H9 (cell line): ENCODE measurements around the gene OR52I2. TPM values are rescaled to one million over a fixed set of nuclear protein-coding genes. Genes with fewer than 3 reads are reported as not detected.

Experiments
- DNase-seq: peaks from one replicate; pipeline ENCODE4 v3.0.0-alpha.2; 2017
- H2AFZ ChIP-seq: one replicate; pipeline ENCODE4 v1.6.1; 2013; ENCODE audit warnings: mild to moderate bottlenecking, low read length, control low read depth, moderate library complexity
- H2AK5ac ChIP-seq: 2 replicates; pipeline ENCODE4 v1.6.1; 2013; ENCODE audit warnings: low read length, control low read depth, mixed read lengths; ENCODE audit not compliant: insufficient read length
- H2BK120ac ChIP-seq: one replicate; pipeline ENCODE4 v1.6.1; 2013; ENCODE audit warnings: low read depth, mild to moderate bottlenecking, low read length, control low read depth, inconsistent platforms; ENCODE audit not compliant: poor library complexity, severe bottlenecking
- H2BK12ac ChIP-seq: 2 replicates; pipeline ENCODE4 v1.6.1; 2013; ENCODE audit warnings: low read length, control low read depth, mixed read lengths, low read depth; ENCODE audit not compliant: insufficient read length
- H2BK15ac ChIP-seq: 2 replicates; pipeline ENCODE4 v1.6.1; 2013; ENCODE audit warnings: low read depth, low read length, control low read depth
- H2BK20ac ChIP-seq: one replicate; pipeline ENCODE4 v1.6.1; 2013; ENCODE audit warnings: low read depth, mild to moderate bottlenecking, low read length, control low read depth, inconsistent platforms; ENCODE audit not compliant: poor library complexity, severe bottlenecking
- H2BK5ac ChIP-seq: 2 replicates; pipeline ENCODE4 v1.6.1; 2013; ENCODE audit warnings: low read length, control low read depth, mixed read lengths; ENCODE audit not compliant: insufficient read length
- H3K14ac ChIP-seq: 2 replicates; pipeline ENCODE4 v1.6.1; 2013; ENCODE audit warnings: low read length, control low read depth; ENCODE audit not compliant: insufficient read depth
- H3K18ac ChIP-seq: 2 replicates; pipeline ENCODE4 v1.6.1; 2013; ENCODE audit warnings: low read depth, mild to moderate bottlenecking, mixed read lengths, low read length, control low read depth; ENCODE audit not compliant: insufficient read length
- H3K23ac ChIP-seq: 2 replicates; pipeline ENCODE4 v1.6.1; 2013; ENCODE audit warnings: low read length, control low read depth, mixed read lengths, low read depth; ENCODE audit not compliant: insufficient read length
- H3K23me2 ChIP-seq: 2 replicates; pipeline ENCODE4 v1.6.1; 2013; ENCODE audit warnings: low read depth, mild to moderate bottlenecking, mixed read lengths, low read length, control low read depth; ENCODE audit not compliant: insufficient read length, poor library complexity, severe bottlenecking
- H3K27ac ChIP-seq: 2 replicates; pipeline ENCODE4 v1.5.1; 2013; ENCODE audit warnings: low read length, control low read depth, mixed read lengths, low read depth; ENCODE audit not compliant: insufficient read length
- H3K27me3 ChIP-seq: 2 replicates; pipeline ENCODE4 v1.6.1; 2013; ENCODE audit warnings: low read length, control low read depth, inconsistent platforms; ENCODE audit not compliant: insufficient read depth
- H3K4ac ChIP-seq: 2 replicates; pipeline ENCODE4 v1.6.1; 2013; ENCODE audit warnings: low read depth, mild to moderate bottlenecking, control low read depth, inconsistent platforms, low read length, moderate library complexity
- H3K4me1 ChIP-seq: 2 replicates; pipeline ENCODE4 v1.6.1; 2013; ENCODE audit warnings: low read length, control low read depth, inconsistent platforms; ENCODE audit not compliant: insufficient read depth
- H3K4me2 ChIP-seq: 2 replicates; pipeline ENCODE4 v1.6.1; 2013; ENCODE audit warnings: low read length, control low read depth, mixed read lengths; ENCODE audit not compliant: insufficient read length, insufficient read depth
- H3K56ac ChIP-seq: 2 replicates; pipeline ENCODE4 v1.6.1; 2013; ENCODE audit warnings: low read depth, mild to moderate bottlenecking, mixed read lengths, low read length, control low read depth; ENCODE audit not compliant: insufficient read length
- H3K79me1 ChIP-seq: 2 replicates; pipeline ENCODE4 v1.6.1; 2013; ENCODE audit warnings: low read depth, mild to moderate bottlenecking, moderate library complexity, low read length, control low read depth, inconsistent platforms; ENCODE audit not compliant: insufficient read depth, poor library complexity, severe bottlenecking
- H3K79me2 ChIP-seq: 2 replicates; pipeline ENCODE4 v1.6.1; 2013; ENCODE audit warnings: low read length, control low read depth, inconsistent platforms; ENCODE audit not compliant: insufficient read depth
- H3K9ac ChIP-seq: 2 replicates; pipeline ENCODE4 v1.6.1; 2013; ENCODE audit warnings: low read length, control low read depth, mixed read lengths; ENCODE audit not compliant: insufficient read length; ENCODE audit errors: extremely low read depth
- H3K9me3 ChIP-seq: one replicate; pipeline ENCODE4 v1.6.1; 2013; ENCODE audit warnings: low read depth, low read length, inconsistent platforms; ENCODE audit not compliant: control insufficient read depth
- H3T11ph ChIP-seq: one replicate; pipeline ENCODE4 v1.6.1; 2013; ENCODE audit warnings: mild to moderate bottlenecking, low read length, control low read depth, inconsistent platforms
- H4K20me1 ChIP-seq: one replicate; pipeline ENCODE4 v1.6.1; 2013; ENCODE audit not compliant: control insufficient read depth, insufficient read length, insufficient read depth
- H4K5ac ChIP-seq: 2 replicates; pipeline ENCODE4 v1.6.1; 2013; ENCODE audit warnings: low read depth, mild to moderate bottlenecking, mixed read lengths, low read length, control low read depth; ENCODE audit not compliant: insufficient read length
- H4K8ac ChIP-seq: replicated peaks from 2 replicates; pipeline ENCODE4 v1.6.1; 2013; ENCODE audit warnings: low read length, control low read depth, mixed read lengths, low read depth; ENCODE audit not compliant: insufficient read length
- H4K91ac ChIP-seq: 2 replicates; pipeline ENCODE4 v1.6.1; 2013; ENCODE audit warnings: low read depth, mild to moderate bottlenecking, moderate library complexity, mixed read lengths, low read length, control low read depth; ENCODE audit not compliant: insufficient read length
- H3K27ac Mint-ChIP-seq, 3 experiments: 2 replicates in 2 of 3; 3 replicates in 1 of 3; pipeline ENCODE4 v1.8.0; 2020 to 2021; ENCODE audit warnings: mixed read lengths in 3 of 3, mild to moderate bottlenecking in 1 of 3, moderate library complexity in 1 of 3
- H3K27me3 Mint-ChIP-seq: 2 replicates; pipeline ENCODE4 v1.8.0; 2021; ENCODE audit warnings: low read depth, mild to moderate bottlenecking, moderate library complexity, mixed read lengths
- H3K36me3 Mint-ChIP-seq, 3 experiments: 2 replicates in 2 of 3; 3 replicates in 1 of 3; pipeline ENCODE4 v1.8.0; 2020 to 2021; ENCODE audit warnings: low read depth in 3 of 3, mixed read lengths in 3 of 3; ENCODE audit not compliant: insufficient read depth in 1 of 3
- H3K4me1 Mint-ChIP-seq, 2 experiments: 2 replicates each; pipeline ENCODE4 v1.8.0; 2020; ENCODE audit warnings: mixed read lengths in 2 of 2
- H3K4me3 Mint-ChIP-seq, 2 experiments: 2 replicates in 1 of 2; 3 replicates in 1 of 2; pipeline ENCODE4 v1.8.0; 2020 to 2021; ENCODE audit warnings: mild to moderate bottlenecking in 2 of 2, mixed read lengths in 2 of 2, moderate library complexity in 1 of 2
- H3K9me3 Mint-ChIP-seq, 2 experiments: 2 replicates in 1 of 2; 3 replicates in 1 of 2; pipeline ENCODE4 v1.8.0; 2020; ENCODE audit warnings: mild to moderate bottlenecking in 2 of 2, mixed read lengths in 2 of 2, moderate library complexity in 1 of 2
- CTCF ChIP-seq: fragments of 200-600 bp; sonication (generic); conservative IDR thresholded peaks from 3 replicates; pipeline ENCODE4 v1.8.0; 2021; ENCODE audit warnings: antibody characterized with exemption, mild to moderate bottlenecking
- WGBS: extraction: QIAGEN DNeasy Blood & Tissue Kit; methylation state at CpG from one replicate; pipeline ENCODE4 v1.1.7; 2013; ENCODE audit warnings: missing lambda C conversion rate, low lambda C conversion rate, mixed read lengths; ENCODE audit not compliant: insufficient read length; ENCODE audit errors: extremely low coverage; 5-methylcytosine and 5-hydroxymethylcytosine counted together
- total RNA-seq: library from RNA; stranded (reverse); gene quantifications from 2 replicates; pipeline ENCODE4 v1.2.1, GENCODE V29; 2021

Gene OR52I2
- total RNA-seq, 1 experiment from 2014 or later, result not detected

DNA sequence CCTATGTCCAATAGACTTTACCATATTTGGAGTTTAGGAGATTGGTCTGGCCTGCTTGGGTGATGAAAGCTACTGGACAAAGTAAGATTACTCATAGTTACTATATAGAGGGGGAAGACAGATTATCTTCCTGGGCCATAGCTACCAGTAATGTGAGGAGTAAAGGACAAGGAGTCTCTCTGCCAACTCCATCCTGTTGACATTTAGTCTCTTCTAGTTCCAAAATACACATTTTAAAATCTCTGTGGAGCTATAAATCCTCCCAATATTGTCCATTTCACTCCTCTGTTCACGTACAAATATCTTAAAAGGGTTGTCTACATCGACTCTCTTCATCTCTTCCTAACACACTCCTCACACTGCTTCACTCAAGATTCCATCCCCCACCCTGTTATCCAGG is 54.6 kb downstream of the OR52I2 start:
- Histone ChIP-seq H3K56ac (no peak overlapping the region), H3K18ac (no peak overlapping the region), H2BK20ac (no peak overlapping the region), H4K20me1 (no peaks in the 10 kb centered on the region), H3K27me3 (no peaks in the 10 kb centered on the region), H4K5ac (no peak overlapping the region), H3K9me3 (no peaks in the 10 kb centered on the region), H3K4me2 (no peak overlapping the region), H2BK5ac (no peak overlapping the region), H2BK15ac (no peak overlapping the region), H3K23ac (no peak overlapping the region), H3K14ac (no peak overlapping the region), H3K27ac (no peak overlapping the region), H3K9ac (no peak overlapping the region), H3T11ph (no peak overlapping the region), H2AFZ (no peak overlapping the region), H2BK120ac (no peak overlapping the region), H3K79me1 (no peaks in the 10 kb centered on the region), H4K91ac (no peak overlapping the region), H2BK12ac (no peak overlapping the region), H3K4ac (no peak overlapping the region), H3K23me2 (no peaks in the 10 kb centered on the region), H4K8ac (no peak overlapping the region), H3K79me2 (no peaks in the 10 kb centered on the region), H2AK5ac (no peak overlapping the region), H3K4me1 (no peaks in the 10 kb centered on the region)
- no peak for TF ChIP-seq CTCF
- no peak overlapping the region for H3K27ac Mint-ChIP-seq
- no CpG with 5 or more reads among the region's 2 CpGs for WGBS
- H3K9me3 Mint-ChIP-seq, result peaks cover 0 to 5% of the 10 kb centered on the region in 2 experiments; a peak in 2 of 5 replicates
- H3K27me3 Mint-ChIP-seq, result no peaks in the 10 kb centered on the region
- no peak overlapping the region for H3K4me3 Mint-ChIP-seq
- H3K36me3 Mint-ChIP-seq, result no peaks in the 10 kb centered on the region
- DNase-seq, result no peak
- peaks cover 0 to under 1% of the 10 kb centered on the region in 2 experiments; a peak in 2 of 4 replicates for H3K4me1 Mint-ChIP-seq
